C4-2B (cell line): ENCODE measurements around the gene DCAF12.

Experiments used
- H3K27ac ChIP-seq: fragments of 450-650 bp; 2 replicates; pipeline ENCODE4 v1.5.1; 2017
- ZFX ChIP-seq: fragments of 450-650 bp; IDR thresholded peaks from 2 replicates; pipeline ENCODE4 v1.6.1; 2017
- TF ChIP-seq, protein P1 (sequence below): fragments of 450-650 bp; conservative IDR thresholded peaks from 2 replicates; pipeline ENCODE4 v1.5.1; 2017; ENCODE audit warnings: mild to moderate bottlenecking

The DCAF12 gene

DNA sequence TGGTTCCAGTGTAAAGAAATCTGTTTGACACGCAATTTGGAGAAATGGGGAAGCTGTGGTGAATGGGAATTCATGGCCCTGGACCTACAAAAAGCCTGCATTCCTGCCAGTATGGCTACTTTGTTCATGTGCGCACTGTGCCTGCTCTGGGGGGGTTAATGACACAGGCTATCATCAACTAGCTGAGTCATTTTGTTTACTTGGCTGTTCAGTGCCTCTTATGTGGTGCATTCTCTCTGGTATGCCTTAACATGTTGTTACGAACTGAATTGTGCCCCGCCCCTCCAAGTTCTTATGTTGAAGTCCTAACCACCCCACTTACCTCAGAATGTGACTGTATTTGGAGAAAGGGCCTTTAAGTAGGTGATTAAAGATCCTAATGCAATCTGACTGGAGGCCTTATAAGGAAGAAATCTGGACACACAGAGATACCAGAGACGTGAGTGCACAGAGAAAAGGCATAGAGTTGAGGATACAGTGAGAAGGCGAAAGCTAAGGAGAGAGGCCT lies 31.9 kb upstream of the DCAF12 start:
- no peak overlapping the region for H3K27ac ChIP-seq
- TF ChIP-seq, protein P1, sequence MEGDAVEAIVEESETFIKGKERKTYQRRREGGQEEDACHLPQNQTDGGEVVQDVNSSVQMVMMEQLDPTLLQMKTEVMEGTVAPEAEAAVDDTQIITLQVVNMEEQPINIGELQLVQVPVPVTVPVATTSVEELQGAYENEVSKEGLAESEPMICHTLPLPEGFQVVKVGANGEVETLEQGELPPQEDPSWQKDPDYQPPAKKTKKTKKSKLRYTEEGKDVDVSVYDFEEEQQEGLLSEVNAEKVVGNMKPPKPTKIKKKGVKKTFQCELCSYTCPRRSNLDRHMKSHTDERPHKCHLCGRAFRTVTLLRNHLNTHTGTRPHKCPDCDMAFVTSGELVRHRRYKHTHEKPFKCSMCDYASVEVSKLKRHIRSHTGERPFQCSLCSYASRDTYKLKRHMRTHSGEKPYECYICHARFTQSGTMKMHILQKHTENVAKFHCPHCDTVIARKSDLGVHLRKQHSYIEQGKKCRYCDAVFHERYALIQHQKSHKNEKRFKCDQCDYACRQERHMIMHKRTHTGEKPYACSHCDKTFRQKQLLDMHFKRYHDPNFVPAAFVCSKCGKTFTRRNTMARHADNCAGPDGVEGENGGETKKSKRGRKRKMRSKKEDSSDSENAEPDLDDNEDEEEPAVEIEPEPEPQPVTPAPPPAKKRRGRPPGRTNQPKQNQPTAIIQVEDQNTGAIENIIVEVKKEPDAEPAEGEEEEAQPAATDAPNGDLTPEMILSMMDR, result no peak
- no peak for TF ChIP-seq ZFX

DNA sequence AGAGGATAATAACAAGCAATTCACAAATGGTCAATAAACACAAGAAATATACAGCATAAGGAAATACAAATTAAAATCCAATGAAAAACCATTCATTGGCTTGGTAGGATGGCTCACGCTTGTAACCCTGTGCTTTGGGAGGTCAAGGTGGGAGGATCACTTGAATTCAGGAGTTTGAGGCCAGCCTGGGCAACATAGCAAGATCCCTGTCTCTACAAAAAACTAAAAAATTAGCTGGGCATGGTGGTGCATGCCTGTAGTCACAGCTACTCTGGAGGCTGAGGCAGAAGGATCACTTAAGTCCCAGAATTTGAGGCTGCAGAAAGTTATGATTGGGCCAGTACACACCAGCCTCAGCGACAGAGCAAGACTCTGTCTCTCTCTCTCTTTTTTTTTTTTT lies 31.4 kb upstream of the DCAF12 start:
- TF ChIP-seq, protein P1, result no peak
- no peak for TF ChIP-seq ZFX
- H3K27ac ChIP-seq, result no peak overlapping the region

DNA sequence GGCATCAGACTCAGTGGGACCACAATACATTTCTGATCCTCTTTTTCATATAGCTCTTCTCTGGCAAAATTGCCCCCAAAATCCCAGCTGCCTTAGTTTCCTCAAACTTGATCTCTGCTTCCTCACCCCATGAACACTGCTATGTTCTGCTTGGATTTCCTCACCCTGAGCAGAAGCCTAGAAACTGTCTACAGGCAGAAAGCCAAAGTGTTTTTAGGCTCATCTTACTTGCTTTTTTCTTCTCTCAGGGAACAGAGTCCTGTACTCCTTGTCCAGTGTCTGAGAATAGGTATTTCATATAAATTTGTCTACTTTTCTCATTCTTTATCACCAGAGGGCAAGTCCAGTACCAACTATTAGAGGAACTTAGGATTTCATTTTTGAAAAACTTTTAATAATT lies 30.8 kb upstream of the DCAF12 start:
- H3K27ac ChIP-seq, result no peak overlapping the region
- TF ChIP-seq, protein P1, result no peak
- no peak for TF ChIP-seq ZFX

DNA sequence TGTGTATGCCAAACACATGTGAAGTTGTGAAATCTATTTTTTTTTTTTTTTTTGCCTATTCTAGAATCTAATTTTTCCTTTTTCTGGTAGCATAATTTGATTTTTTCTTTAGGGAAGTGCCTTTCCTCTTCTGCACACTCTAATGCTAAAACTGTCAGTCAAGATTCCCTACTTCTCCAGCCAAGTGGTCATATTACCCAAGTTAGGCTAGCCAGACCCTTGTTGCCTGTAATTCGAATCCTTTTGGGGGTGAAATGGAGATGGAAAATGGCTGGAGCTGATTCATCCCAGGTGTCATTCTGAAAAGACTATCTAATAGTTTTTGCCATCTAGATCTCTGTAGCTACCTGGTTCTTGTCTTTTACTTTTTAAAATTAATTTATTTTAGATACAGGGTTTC lies 27.6 kb upstream of the DCAF12 start:
- TF ChIP-seq, protein P1, result no peak
- TF ChIP-seq ZFX, result no peak
- no peak overlapping the region for H3K27ac ChIP-seq

DNA sequence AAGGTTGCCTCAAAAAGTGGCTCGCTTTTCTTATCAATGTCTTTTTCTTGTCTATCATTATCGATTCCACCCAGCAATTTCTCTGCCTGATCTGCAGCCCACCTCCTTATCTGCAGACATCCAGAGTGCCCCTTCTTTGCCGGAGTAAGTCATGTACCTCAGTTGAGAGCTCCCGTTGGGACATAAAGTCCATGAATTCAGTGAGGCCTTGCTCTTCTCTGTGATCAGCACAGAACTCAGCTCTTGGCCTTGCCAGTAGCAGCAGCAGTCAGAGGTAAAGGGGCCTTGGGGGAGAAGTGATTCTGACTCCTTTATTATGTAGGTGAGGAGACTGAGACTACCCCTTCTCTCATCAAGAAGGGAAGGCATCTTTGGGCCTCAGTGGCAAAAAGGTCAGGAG lies 24.9 kb upstream of the DCAF12 start:
- TF ChIP-seq, protein P1, result no peak
- no peak for TF ChIP-seq ZFX
- H3K27ac ChIP-seq, result no peak overlapping the region

DNA sequence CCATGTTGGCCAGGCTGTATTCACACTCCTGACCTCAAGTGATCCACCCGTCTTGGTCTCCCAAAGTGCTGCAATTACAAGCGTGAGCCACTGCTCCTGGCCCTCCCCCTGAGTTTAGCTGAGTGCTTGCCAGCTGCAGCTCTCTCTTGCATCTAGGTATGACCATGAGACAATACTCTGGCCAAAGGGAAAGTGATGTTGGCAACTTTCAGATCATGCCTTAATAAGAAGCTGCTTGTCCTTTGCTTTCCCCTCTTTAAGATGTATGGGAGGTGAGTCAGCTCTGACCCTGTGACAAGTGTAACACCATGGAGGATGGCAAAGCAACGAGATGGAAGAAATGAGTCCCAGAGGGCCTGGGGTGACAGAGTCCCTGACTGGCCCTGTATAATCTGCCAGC lies 18.7 kb upstream of the DCAF12 start:
- TF ChIP-seq, protein P1, result no peak
- no peak for TF ChIP-seq ZFX

DNA sequence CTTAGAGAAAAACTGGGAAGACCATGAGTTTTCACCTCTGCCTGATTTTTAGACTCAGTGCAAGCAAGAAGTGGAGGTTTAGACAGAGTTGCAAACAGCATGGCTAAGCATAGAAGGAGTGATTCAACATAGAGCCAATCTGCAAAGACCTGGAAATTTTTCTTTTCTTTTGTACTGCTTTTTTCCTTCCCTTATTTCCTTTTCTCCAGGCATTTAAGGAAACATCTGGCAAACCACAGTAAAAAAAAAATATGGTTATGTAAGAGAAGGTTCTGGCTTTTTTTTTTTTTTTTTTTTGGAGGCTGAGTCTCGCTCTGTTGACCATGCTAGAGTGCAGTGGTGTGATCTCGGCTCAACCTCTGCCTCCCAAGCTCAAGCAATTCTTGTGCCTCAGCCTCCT lies 16.6 kb upstream of the DCAF12 start:
- no peak overlapping the region for H3K27ac ChIP-seq
- TF ChIP-seq, protein P1, result no peak
- no peak for TF ChIP-seq ZFX

More for the DNA sequence above, 18.7 kb upstream of the DCAF12 start:
- H3K27ac ChIP-seq, result no peak overlapping the region
